ENCODE measurements around the gene CLDN15. TPM values are rescaled to one million over a fixed set of nuclear protein-coding genes. Genes with fewer than 3 reads are reported as not detected.
A peak's percentile ranks its signal among the peaks of the same experiment; 100 is the strongest.

CLDN15 gene
- total RNA-seq, 1 experiment from 2014 or later = 9.1 TPM

DNA sequence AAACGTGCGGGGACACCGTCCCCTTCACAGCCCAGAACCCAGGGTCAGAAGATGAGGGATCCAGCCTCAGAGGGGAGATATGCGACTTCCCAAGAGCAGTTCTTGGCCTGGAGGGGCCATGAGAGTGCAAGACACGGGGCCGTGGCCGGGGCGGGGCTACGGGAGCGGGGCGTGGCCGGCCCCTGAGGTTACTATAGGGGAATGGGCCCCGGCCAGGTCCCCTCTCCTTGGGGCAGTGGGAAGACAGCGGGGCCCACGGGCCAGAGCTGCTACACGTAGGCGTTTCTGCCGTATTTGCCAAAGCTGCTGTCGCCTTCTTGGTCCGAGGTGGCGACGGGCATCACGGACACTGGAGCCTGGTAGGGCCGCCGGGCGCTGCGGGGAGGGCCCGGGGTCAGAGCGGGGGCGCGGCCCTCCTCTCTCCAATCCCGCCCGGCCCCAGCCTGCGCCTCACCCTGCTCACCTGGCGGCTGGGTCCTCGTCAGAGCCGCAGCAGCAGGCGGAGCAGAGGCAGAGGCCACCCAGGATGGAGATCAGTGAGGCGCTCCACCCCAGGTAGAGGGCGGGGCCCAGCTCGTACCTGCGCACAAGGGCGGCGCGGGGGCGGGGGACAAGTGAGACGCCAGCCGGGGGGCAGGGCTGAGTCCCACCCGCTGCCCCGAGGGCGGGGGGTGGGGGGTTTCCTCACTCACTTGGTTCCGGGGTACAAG, 5.3 kb downstream of the CLDN15 start:
- H3K27ac Mint-ChIP-seq (ENCODE audit: unreplicated experiment) = peak overlapping the region; percentile 70
- peak; percentile 90 for DNase-seq
- ChIA-PET POLR2A (interaction anchor here (0.7 to 2.2 kb wide), 2 partner anchors 14 to 23 kb away, joined by 3 to 15 read pairs; partner anchors contain the start of genes PLOD3 and ZNHIT1), CTCF (interaction anchor here (0.9 to 3.7 kb wide), 5 partner anchors 12 to 88 kb away, joined by 3 to 29 read pairs (median 6); partner anchors contain the start of genes FIS1, PLOD3 and ZNHIT1)
- H3K36me3 Mint-ChIP-seq (ENCODE audit: insufficient read depth, unreplicated experiment) = peaks cover 40% of the 10 kb centered on the region
- peak overlapping the region; percentile 68 for H3K4me3 ChIP-seq (ENCODE audit: low read depth, low read length)
- H3K4me3 Mint-ChIP-seq (ENCODE audit: unreplicated experiment) = peak overlapping the region; percentile 80
- peaks cover 13% of the 10 kb centered on the region for H3K4me1 ChIP-seq
- H3K27me3 Mint-ChIP-seq (ENCODE audit: insufficient read depth, unreplicated experiment) = no peaks in the 10 kb centered on the region
- H3K27me3 ChIP-seq (replicated peaks; ENCODE audit: control insufficient read depth, insufficient read depth, low read length) = no peaks in the 10 kb centered on the region
- TF ChIP-seq, protein P1, sequence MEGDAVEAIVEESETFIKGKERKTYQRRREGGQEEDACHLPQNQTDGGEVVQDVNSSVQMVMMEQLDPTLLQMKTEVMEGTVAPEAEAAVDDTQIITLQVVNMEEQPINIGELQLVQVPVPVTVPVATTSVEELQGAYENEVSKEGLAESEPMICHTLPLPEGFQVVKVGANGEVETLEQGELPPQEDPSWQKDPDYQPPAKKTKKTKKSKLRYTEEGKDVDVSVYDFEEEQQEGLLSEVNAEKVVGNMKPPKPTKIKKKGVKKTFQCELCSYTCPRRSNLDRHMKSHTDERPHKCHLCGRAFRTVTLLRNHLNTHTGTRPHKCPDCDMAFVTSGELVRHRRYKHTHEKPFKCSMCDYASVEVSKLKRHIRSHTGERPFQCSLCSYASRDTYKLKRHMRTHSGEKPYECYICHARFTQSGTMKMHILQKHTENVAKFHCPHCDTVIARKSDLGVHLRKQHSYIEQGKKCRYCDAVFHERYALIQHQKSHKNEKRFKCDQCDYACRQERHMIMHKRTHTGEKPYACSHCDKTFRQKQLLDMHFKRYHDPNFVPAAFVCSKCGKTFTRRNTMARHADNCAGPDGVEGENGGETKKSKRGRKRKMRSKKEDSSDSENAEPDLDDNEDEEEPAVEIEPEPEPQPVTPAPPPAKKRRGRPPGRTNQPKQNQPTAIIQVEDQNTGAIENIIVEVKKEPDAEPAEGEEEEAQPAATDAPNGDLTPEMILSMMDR (IDR thresholded peaks at IDR 0.05; ENCODE audit: insufficient read depth in 1 of 2, low read depth in 1 of 2, low read length in 1 of 2, severe bottlenecking in 1 of 2, unreplicated experiment in 1 of 2) = no peak
- no peaks in the 10 kb centered on the region for H3K9me3 ChIP-seq
- peaks cover 26% of the 10 kb centered on the region for H3K4me1 Mint-ChIP-seq (ENCODE audit: low read depth, unreplicated experiment)
- TSS peak; percentile 69 for BruUV-seq (replicated peaks)
- intact Hi-C loops (cut with micrococcal nuclease; ENCODE audit: unreplicated experiment) = loop anchor here (1.0 kb wide), 3 partner anchors 12 to 31 kb away; partner anchors contain the start of genes MOGAT3 and ZNHIT1
- no peaks in the 10 kb centered on the region for H3K9me3 Mint-ChIP-seq (ENCODE audit: unreplicated experiment)
- H3K36me3 ChIP-seq (ENCODE audit: control insufficient read depth, insufficient read depth, low read length) = no peaks in the 10 kb centered on the region

DNA sequence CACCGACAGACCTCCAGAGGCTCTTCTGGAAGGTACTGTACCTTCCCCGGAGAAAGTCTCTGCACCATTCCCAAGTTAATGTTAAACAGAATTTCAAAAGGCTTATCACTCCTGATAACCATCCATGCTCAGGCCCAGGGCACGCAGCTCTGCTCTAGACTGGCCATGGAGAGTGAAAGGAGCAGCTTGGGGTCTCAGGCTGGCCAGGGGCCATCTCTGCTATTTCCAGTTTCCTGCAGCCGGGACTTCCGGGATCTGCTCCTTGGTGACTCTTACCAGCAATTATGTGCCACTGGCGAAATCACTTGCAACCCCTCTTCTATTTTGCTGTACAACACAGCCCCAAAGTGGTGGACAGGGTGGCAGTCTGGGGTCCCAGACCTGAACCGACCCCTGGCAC, 6.0 kb downstream of the CLDN15 start:
- no peaks in the 10 kb centered on the region for H3K9me3 ChIP-seq
- intact Hi-C loops (cut with micrococcal nuclease; ENCODE audit: unreplicated experiment) = loop anchor here (1.0 kb wide), 3 partner anchors 13 to 30 kb away; partner anchors contain the start of genes MOGAT3 and ZNHIT1
- POLR2A ChIA-PET = interaction anchor here (0.7 to 2.2 kb wide), 4 partner anchors 13 to 88 kb away, joined by 3 to 15 read pairs (median 7); partner anchors contain the start of genes PLOD3 and ZNHIT1

DNA sequence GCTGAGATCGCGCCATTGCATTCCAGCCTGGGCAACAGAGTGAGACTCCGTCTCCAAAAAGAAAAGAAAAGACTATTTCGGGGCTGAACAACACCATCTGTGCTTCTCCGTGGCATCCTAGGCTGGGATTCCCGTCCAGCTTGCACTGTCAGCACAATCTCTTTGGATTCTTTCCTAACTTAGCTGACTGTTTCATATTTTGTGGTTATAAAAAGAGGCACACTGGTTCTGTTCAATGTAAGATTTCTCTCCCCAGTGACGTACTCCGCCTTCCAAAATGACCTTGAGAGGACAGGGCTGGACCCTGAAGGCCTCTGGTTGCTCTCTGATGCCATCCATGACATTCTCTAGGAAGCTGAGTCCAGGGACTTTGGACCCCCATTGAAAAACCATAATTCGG, 10.9 kb downstream of the CLDN15 start:
- ChIA-PET POLR2A (no interaction called here), CTCF (interaction anchor here (0.6 kb wide), 1 partner anchor 40 kb away, joined by 4 read pairs; no protein-coding TSS in a partner anchor)
- Histone ChIP-seq H3K36me3 (ENCODE audit: control insufficient read depth, insufficient read depth, low read length) (no peaks in the 10 kb centered on the region), H3K9me3 (no peaks in the 10 kb centered on the region), H3K4me1 (peaks cover 7% of the 10 kb centered on the region), H3K4me3 (ENCODE audit: low read depth, low read length) (no peak overlapping the region), H3K27me3 (replicated peaks; ENCODE audit: control insufficient read depth, insufficient read depth, low read length) (no peaks in the 10 kb centered on the region)
- no peaks in the 10 kb centered on the region for H3K27me3 Mint-ChIP-seq (ENCODE audit: insufficient read depth, unreplicated experiment)
- TF ChIP-seq, protein P1 (IDR thresholded peaks at IDR 0.05; ENCODE audit: insufficient read depth in 1 of 2, low read depth in 1 of 2, low read length in 1 of 2, severe bottlenecking in 1 of 2, unreplicated experiment in 1 of 2) = no peak
- H3K4me3 Mint-ChIP-seq (ENCODE audit: unreplicated experiment) = no peak overlapping the region
- H3K9me3 Mint-ChIP-seq (ENCODE audit: unreplicated experiment) = no peaks in the 10 kb centered on the region
- DNase-seq = no peak
- H3K36me3 Mint-ChIP-seq (ENCODE audit: insufficient read depth, unreplicated experiment) = peaks cover 52% of the 10 kb centered on the region
- intact Hi-C loops (cut with micrococcal nuclease; ENCODE audit: unreplicated experiment) = no loop called here
- no TSS peak for BruUV-seq (replicated peaks)
- no peak overlapping the region for H3K27ac Mint-ChIP-seq (ENCODE audit: unreplicated experiment)
- H3K4me1 Mint-ChIP-seq (ENCODE audit: low read depth, unreplicated experiment) = peaks cover 15% of the 10 kb centered on the region

More for the DNA sequence above, 6.0 kb downstream of the CLDN15 start:
- Mint-ChIP-seq H3K36me3 (ENCODE audit: insufficient read depth, unreplicated experiment) (peaks cover 44% of the 10 kb centered on the region), H3K27me3 (ENCODE audit: insufficient read depth, unreplicated experiment) (no peaks in the 10 kb centered on the region), H3K27ac (ENCODE audit: unreplicated experiment) (peak overlapping the region; percentile 70), H3K4me3 (ENCODE audit: unreplicated experiment) (peak overlapping the region; percentile 80), H3K4me1 (ENCODE audit: low read depth, unreplicated experiment) (peaks cover 26% of the 10 kb centered on the region), H3K9me3 (ENCODE audit: unreplicated experiment) (no peaks in the 10 kb centered on the region)
- DNase-seq = peak; percentile 66 to 74
- TF ChIP-seq, protein P1 (IDR thresholded peaks at IDR 0.05; ENCODE audit: insufficient read depth in 1 of 2, low read depth in 1 of 2, low read length in 1 of 2, severe bottlenecking in 1 of 2, unreplicated experiment in 1 of 2) = no peak
- Histone ChIP-seq H3K36me3 (ENCODE audit: control insufficient read depth, insufficient read depth, low read length) (no peaks in the 10 kb centered on the region), H3K4me1 (peaks cover 13% of the 10 kb centered on the region), H3K27me3 (replicated peaks; ENCODE audit: control insufficient read depth, insufficient read depth, low read length) (no peaks in the 10 kb centered on the region), H3K4me3 (ENCODE audit: low read depth, low read length) (peak overlapping the region; percentile 68)
- BruUV-seq (replicated peaks) = no TSS peak
- CTCF ChIA-PET = interaction anchor here (0.9 to 1.9 kb wide), 3 partner anchors 14 to 87 kb away, joined by 3 to 15 read pairs (median 6); partner anchors contain the start of genes PLOD3 and ZNHIT1

Data from Caco-2 (cell line).